Stimulated activated CD8-positive, alpha-beta memory T cell treated with anti-CD3 and anti-CD28 coated beads, Interleukin-12 subunit alpha, Interleukin-12 subunit beta, amount 100 ng/mL, for 24 hours (primary cell): ENCODE data around the gene TTBK2.
"Not testable (repeated sequence)": the region's sequence is repeated elsewhere in the genome, so short reads cannot be mapped to it uniquely, and the experiment has no call there.

Experiments used
- DNase-seq: peaks from one replicate; pipeline ENCODE4 v3.0.0-alpha.2; 2020; ENCODE audit errors: extremely low read depth

TTBK2 gene

DNA sequence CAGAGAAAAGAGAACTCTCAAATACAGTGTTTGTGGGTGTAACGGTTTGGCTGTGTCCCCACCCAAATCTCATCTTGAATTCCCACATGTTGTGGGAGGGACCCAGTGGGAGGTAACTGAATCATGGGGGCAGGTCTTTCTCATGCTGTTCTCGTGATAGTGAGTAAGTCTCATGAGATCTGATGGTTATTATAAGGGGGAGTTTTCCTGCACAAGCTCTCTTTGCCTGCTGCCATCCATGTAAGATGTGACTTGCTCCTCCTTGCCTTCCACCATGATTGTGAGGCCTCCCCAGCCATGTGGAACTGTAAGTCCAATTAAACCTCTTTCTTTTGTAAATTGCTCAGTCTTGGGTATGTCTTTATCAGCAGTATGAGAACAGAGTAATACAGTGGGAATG lies 158.8 kb downstream of the TTBK2 start:
- DNase-seq = not testable (repeated sequence)

DNA sequence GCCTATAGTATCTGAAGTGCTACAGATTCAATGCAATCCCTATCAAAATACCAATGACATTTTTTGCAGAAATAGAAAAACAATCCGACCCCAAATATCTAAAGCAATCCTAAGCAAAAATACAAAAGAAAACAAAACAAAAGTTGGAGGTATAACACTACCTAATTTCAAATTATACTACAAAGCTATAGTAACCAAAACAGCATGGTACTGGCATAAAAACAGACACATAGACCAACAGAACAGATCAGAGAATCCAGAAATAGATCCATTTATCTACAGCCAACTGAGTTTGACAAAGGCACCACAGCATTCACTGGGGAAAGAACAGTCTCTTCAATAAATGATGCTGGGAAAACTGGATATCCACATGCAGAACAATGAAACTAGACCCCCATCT lies 159.8 kb downstream of the TTBK2 start:
- no peak for DNase-seq

- DNase-seq = no peak
These were observed 161.5 kb downstream of the TTBK2 start for GRCh38 chr15:42759093-42759492.

- no peak for DNase-seq
These were observed 170.3 kb downstream of the TTBK2 start for GRCh38 chr15:42750306-42750705.

DNA sequence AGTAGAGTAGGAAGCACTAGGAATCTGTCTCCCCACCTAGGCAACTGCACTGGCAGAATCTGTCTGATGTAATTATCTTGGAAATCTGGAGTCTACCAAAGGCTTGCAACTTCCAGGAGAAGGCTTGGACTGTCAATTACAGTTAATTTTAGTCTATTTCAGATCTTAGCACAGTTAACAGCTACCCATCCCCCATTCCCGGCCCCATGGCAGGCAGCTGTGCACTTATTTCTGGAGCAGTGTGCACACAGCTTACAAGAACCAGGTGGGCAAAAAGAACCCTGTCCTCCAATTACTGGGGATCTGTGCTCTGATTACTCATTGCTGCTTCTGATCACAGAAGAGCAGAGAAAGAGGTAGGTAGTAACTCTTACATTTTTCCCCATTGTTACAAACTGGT lies 171.3 kb downstream of the TTBK2 start:
- no peak for DNase-seq

GRCh38 chr15:42744195-42744594 lies 176.4 kb downstream of the TTBK2 start:
- DNase-seq = no peak

DNA sequence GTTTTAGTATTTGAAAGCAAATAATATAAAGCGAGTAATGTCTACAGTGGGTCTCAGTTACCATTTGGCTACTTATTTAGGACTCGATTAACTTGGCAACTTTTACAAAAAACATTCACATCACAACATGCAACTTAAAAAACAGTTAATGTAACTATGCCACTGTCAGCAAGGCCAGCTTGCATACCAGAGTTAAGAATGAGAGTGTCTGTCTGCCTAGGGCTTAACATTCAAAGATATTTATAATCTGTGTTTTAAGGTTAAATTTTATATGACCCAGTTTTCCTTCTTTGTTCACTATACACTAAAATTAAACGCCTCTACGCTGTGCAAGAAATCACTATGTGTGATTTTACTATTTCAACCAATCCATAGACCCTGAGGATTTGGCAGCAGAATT lies 178.4 kb downstream of the TTBK2 start:
- no peak for DNase-seq

DNA sequence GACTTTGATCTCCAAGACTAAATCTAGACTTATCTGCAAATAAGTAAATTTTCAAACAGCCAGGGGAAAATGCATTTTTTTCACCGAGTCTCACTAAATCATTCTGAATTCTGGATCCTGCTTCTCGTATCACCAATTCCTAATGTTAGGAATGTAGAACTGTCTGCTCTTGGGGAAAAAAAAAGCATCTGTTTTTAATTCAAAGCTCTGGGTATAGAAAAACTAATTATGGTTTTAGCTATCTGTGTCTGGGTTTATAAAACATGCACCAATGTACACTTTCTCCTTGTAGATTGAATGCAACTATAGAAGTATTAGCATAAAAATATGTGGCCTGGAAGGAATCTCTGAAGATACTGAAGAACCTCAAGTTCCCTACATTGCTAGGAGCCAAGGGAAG lies 178.9 kb downstream of the TTBK2 start:
- no peak for DNase-seq

DNA sequence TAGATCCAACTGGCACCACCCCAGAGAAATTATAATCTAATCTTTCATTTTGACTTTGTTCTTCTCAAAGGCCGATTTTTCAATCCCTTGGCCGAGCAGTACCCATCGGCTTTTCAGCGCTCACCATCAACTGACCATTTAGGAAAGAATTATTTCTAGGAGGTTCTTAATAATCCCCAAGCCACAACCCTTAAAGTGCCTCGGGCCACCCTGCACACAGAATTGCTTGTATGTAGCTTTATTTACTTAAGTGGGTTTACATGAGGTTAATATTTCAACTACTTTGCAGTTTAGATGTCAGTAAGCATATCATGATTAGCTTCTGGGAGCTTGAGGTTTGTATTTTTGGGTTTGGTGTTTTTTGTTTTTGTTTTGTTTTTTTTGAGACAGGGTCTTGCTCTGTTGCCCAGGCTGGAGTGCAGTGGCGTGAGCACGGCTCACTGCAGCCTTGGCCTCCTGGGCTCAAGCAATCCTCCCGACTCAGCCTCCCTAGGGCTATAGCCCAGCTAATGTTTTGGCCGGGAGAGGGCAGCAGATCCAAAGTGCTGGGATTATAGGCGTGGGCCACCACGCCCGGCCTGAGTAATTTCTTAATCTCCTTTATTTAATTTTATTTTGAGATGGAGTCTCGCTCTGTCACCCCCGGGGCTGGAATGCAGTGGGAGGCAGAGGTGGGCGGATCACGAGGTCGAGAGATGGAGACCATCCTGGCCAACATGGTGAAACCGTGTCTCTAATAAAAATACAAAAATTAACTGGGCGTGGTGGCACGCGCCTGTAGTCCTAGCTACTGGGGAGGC lies 182.8 kb downstream of the TTBK2 start:
- no peak for DNase-seq

GRCh38 chr15:42736793-42737528 lies 183.6 kb downstream of the TTBK2 start, which contains the start of gene CDAN1:
CDAN1 (minus strand) TSS chr15:42737128; CDS start chr15:42737102, 26 bp downstream.
- DNase-seq = peak; percentile 83

- DNase-seq = no peak
These were observed 184.3 kb downstream of the TTBK2 start for GRCh38 chr15:42736178-42736792.

DNA sequence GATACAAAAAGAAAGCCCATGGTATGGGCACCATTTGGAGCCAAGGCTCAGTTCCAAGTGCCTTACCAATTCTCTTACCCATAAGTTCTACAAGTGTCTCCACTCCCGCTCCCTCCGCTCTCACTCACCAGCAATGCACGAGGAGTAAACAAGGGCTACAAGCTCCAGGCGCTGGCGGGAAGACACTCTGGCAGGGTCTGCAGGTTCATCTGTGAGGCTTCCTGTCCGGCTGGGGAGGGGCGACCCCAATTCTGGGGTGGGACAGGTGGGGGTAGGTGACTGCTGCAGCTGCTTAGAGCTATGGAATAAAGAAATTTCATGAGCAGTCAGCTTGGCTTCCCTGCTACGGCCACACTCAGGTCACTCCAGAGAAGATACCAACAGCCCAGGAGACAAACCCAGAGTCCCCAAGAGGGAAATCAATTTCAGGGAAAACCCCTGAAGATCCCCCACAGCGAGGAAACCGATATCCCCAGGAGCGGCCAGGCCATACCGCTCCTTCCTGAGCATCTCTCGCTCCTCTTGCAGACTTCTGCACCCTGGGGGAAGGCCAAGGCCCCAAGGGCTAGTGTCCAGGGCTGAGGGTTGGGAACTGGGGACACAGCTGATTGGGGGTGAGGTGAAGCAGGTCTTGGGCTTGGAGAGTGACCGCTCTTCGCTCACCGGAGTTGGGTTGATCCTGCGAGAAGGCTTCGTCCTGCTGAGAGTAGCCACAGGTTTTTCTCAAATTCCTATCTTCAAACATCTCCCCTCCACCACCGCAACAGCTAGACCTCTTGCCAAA lies 185.0 kb downstream of the TTBK2 start:
- no peak for DNase-seq

GRCh38 chr15:42734076-42734672 lies 186.4 kb downstream of the TTBK2 start:
- no peak for DNase-seq

DNA sequence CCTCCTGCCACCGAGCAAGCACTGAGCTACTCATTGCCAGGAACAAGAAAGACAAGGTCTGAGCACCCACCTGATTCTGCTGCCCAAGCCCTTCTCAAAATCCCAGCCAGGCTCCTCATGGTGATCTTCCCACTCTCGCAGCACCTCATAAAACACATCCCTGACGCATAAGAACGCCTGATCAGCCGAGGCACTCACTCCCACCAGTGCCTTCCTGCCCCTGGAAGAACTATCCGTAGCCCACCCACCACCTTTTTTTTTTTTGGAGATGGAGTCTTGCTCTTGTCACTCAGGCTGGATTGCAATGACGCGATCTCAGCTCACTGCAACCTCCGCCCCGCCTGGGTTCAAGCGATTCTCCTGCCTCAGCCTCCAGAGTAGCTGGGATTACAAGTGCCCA lies 187.6 kb downstream of the TTBK2 start:
- no peak for DNase-seq

DNA sequence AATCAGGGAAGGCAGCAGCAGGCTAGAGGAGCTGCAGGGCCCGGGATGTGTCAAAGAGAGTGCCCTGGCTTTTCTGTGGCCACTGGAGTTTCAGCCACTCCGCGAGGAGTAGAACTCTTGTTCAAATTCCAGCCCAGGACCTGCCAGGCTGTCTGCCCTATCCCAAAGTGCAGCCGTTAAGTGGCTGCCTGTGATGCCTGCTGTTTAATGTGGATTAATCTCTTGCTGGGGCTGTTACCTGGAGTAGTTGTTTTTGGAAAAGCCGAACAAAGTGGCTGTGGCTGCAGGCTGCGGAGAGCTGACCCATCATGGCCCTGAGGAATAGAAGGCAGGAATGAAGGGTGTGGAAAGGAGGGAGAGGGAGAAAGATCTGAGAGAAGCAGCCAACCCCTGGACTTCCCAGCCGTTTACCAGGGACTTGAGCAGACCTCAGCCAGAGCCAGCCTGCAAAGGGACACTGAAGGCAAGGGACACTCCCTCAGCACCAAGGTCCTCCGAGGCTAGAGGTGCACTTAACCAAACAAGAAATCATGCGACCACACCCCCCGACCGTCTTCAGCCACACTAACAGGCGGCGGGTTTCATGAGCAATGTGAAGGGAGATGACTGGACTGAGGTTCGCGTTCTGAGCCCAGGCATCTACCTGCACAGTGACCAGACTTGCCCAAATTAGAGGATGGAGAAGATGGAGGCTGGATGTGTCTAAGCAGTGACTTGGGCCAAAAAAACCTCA lies 188.3 kb downstream of the TTBK2 start:
- no peak for DNase-seq

- DNase-seq = no peak
These were observed 189.1 kb downstream of the TTBK2 start for GRCh38 chr15:42731461-42731860.

- no peak for DNase-seq
These were observed 190.0 kb downstream of the TTBK2 start for GRCh38 chr15:42730536-42730935.

GRCh38 chr15:42730135-42730534 lies 190.4 kb downstream of the TTBK2 start:
- DNase-seq = no peak

- DNase-seq = no peak
These were observed 191.2 kb downstream of the TTBK2 start for GRCh38 chr15:42729409-42729808.

- no peak for DNase-seq
These were observed 191.6 kb downstream of the TTBK2 start for GRCh38 chr15:42728972-42729371.

DNA sequence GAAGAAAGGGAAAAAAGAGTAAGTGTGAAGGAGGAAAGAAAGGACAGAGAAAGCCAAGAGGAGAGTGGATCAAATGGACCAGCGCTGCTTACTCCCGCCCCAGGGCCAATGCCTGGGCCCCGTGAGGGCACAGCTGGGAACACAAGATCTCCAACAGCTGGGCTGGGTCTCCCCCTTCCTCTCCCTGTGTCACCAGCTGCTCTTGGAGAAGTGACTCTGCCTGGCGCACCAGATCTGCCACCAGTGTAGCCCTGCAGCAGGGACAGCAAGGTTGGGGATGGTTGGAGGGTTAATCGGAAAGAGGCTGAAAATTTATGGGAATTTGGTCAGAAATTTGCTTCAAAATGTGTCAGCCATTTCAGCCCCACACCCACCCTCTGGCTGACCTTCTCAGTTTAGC lies 192.0 kb downstream of the TTBK2 start:
- no peak for DNase-seq
